HEK293T (cell line): ENCODE measurements around the gene CIZ1.

Experiments used
- CTCF ChIA-PET: fragments of 350-600 bp; formaldehyde crosslinking; extraction: SDS; loops from one replicate; lab custom pipeline; 2021; ENCODE audit warnings: antibody characterized with exemption, inconsistent platforms; lab: Yijun Ruan, JAX
- POLR2A ChIA-PET: fragments of 350-600 bp; formaldehyde crosslinking; extraction: SDS; loops from one replicate; lab custom pipeline; 2020; ENCODE audit warnings: antibody characterized with exemption, inconsistent platforms; lab: Yijun Ruan, JAX
- DNase-seq: peaks from one replicate; pipeline ENCODE4 v3.0.0; 2012; ENCODE audit warnings: mixed read lengths; ENCODE audit errors: extremely low spot score
- ARNT ChIP-seq: fragments of 450-650 bp; IDR thresholded peaks from 2 replicates; pipeline ENCODE4 v1.6.1; 2017; ENCODE audit warnings: mild to moderate bottlenecking
- BHLHE40 ChIP-seq: fragments of 450-650 bp; IDR thresholded peaks from 2 replicates; pipeline ENCODE4 v1.6.1; 2016; ENCODE audit warnings: mild to moderate bottlenecking, moderate library complexity, borderline replicate concordance
- CTBP1 ChIP-seq: fragments of 450-650 bp; IDR thresholded peaks from 2 replicates; pipeline ENCODE4 v1.6.1; 2016; ENCODE audit warnings: borderline replicate concordance
- ELF4 ChIP-seq: fragments of 450-650 bp; IDR thresholded peaks from 2 replicates; pipeline ENCODE4 v1.6.1; 2017; ENCODE audit warnings: antibody characterized with exemption
- FOXA1 ChIP-seq: fragments of 450-650 bp; IDR thresholded peaks from 2 replicates; pipeline ENCODE4 v1.6.1; 2016; ENCODE audit warnings: mild to moderate bottlenecking
- FOXK2 ChIP-seq: fragments of 450-650 bp; IDR thresholded peaks from 2 replicates; pipeline ENCODE4 v1.6.1; 2016; ENCODE audit warnings: mild to moderate bottlenecking
- FOXM1 ChIP-seq: fragments of 450-650 bp; IDR thresholded peaks from 2 replicates; pipeline ENCODE4 v1.6.1; 2017; ENCODE audit warnings: mild to moderate bottlenecking, borderline replicate concordance
- HDGF ChIP-seq: fragments of 450-650 bp; IDR thresholded peaks from 2 replicates; pipeline ENCODE4 v1.6.1; 2017; ENCODE audit warnings: antibody characterized with exemption, borderline replicate concordance
- L3MBTL2 ChIP-seq: fragments of 450-650 bp; conservative IDR thresholded peaks from 2 replicates; pipeline ENCODE4 v1.6.1; 2016; ENCODE audit warnings: mild to moderate bottlenecking
- LEF1 ChIP-seq: fragments of 450-650 bp; IDR thresholded peaks from 2 replicates; pipeline ENCODE4 v1.6.1; 2017; ENCODE audit warnings: mild to moderate bottlenecking, borderline replicate concordance
- NFRKB ChIP-seq: fragments of 450-650 bp; IDR thresholded peaks from 2 replicates; pipeline ENCODE4 v1.6.1; 2016; ENCODE audit warnings: mild to moderate bottlenecking, moderate library complexity
- SP1 ChIP-seq: fragments of 450-650 bp; IDR thresholded peaks from 2 replicates; pipeline ENCODE4 v1.6.1; 2017
- SUZ12 ChIP-seq: fragments of 450-650 bp; IDR thresholded peaks from 2 replicates; pipeline ENCODE4 v1.6.1; 2016; ENCODE audit warnings: mild to moderate bottlenecking
- TARDBP ChIP-seq: fragments of 450-650 bp; IDR thresholded peaks from 2 replicates; pipeline ENCODE4 v1.6.1; 2016
- ZNF384 ChIP-seq: fragments of 450-650 bp; IDR thresholded peaks from 2 replicates; pipeline ENCODE4 v1.6.1; 2016
- TF ChIP-seq, protein P1 (sequence below): fragments of 450-650 bp; IDR thresholded peaks from 2 replicates; pipeline ENCODE4 v1.6.1; 2016

Gene CIZ1

DNA sequence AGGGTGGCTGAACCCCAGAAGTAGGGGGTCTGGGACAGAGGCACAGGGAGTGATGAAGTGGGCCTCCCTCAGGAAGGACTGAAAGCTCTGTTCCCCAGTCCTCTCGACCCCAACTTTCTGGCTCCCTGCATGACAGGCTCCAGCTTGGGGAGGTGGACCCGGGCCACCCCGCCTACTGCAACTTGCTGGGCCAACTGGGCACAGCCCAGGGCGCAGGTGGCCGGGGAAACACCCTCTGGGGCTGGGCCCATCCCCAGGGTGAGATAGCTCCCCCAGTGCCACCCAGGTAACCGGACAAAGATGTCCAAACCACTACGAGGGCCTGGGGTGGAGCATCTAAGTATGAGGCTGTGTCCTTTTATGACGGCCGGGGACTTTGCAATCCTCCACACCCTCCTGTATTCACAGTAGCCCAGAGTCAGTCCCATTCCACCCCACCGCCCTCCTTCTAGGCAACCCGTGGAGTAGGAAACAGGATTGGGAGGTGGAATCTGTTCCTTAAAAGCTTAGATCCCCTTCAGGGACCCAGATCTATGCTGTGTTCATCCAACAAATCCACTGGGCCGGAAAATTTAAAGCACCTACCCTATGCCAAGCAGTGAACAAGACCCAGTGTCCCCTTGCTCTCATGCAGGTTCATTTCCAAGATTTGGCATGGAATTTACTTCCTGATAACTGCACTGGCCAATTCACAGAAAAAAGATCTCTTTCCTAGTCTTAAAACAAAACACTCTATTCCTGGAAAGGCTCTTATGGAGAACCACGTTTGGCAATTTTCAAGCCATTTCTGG is 31.7 kb upstream of the CIZ1 start:
- POLR2A ChIA-PET, result interaction anchor here (0.7 to 1.2 kb wide), 2 partner anchors 9 to 10 kb away, joined by 3 to 5 read pairs; no protein-coding TSS in a partner anchor
- no peak for DNase-seq
- no peak for TF ChIP-seq FOXA1
- no peak for TF ChIP-seq SUZ12
- no peak for TF ChIP-seq ZNF384
- no peak for TF ChIP-seq BHLHE40
- no peak for TF ChIP-seq ELF4
- no peak for TF ChIP-seq CTBP1
- CTCF ChIA-PET, result no interaction called here

DNA sequence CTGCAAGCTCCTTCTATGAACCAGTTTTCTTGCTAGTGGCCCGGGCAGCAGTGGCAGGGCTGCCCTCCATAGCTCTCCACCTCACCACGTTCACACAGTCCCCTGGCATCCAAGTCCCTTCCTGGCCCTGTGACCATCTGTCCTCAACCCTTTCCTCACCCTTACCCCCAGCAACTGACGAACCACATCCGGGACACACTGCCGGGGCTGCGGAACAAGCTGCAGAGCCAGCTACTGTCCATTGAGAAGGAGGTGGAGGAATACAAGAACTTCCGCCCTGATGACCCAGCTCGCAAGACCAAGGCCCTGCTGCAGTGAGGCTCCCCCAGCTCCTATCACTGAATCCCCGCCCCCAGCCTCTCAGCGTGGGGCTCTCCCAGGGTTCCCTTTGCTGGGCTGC is 30.7 kb upstream of the CIZ1 start:
- no peak for TF ChIP-seq FOXA1
- TF ChIP-seq L3MBTL2, result no peak
- no peak for TF ChIP-seq FOXK2
- no peak for TF ChIP-seq FOXM1
- no peak for TF ChIP-seq HDGF
- no peak for TF ChIP-seq CTBP1
- no peak for TF ChIP-seq SP1
- TF ChIP-seq, protein P1, sequence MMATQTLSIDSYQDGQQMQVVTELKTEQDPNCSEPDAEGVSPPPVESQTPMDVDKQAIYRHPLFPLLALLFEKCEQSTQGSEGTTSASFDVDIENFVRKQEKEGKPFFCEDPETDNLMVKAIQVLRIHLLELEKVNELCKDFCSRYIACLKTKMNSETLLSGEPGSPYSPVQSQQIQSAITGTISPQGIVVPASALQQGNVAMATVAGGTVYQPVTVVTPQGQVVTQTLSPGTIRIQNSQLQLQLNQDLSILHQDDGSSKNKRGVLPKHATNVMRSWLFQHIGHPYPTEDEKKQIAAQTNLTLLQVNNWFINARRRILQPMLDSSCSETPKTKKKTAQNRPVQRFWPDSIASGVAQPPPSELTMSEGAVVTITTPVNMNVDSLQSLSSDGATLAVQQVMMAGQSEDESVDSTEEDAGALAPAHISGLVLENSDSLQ, result no peak
- no peak for TF ChIP-seq LEF1
- no peak for TF ChIP-seq NFRKB
- no peak for TF ChIP-seq SUZ12
- no peak for TF ChIP-seq ELF4
- DNase-seq, result no peak
- POLR2A ChIA-PET, result interaction anchor here (0.7 to 1.2 kb wide), 2 partner anchors 8 to 11 kb away, joined by 3 to 5 read pairs; no protein-coding TSS in a partner anchor
- CTCF ChIA-PET, result no interaction called here

DNA sequence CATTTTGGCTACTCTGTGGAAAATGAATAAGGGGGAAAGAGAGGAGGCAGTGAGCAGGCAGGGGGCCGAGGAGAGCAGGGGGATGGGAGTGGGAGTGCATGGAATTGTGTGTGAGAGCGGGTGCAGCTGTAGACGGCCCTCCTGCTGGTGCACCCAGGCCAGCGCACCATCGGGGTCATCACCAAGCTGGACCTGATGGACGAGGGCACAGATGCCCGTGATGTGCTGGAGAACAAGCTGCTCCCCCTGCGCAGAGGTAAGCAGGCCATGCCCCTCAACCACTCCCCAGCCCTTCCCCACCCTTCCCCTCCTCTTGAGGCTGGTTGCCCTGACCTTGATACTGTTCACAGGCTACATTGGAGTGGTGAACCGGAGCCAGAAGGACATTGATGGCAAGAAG is 28.5 kb upstream of the CIZ1 start:
- DNase-seq, result no peak
- TF ChIP-seq, protein P1, result no peak
- TF ChIP-seq SUZ12, result no peak
- ChIA-PET CTCF (no interaction called here), POLR2A (no interaction called here)

DNA sequence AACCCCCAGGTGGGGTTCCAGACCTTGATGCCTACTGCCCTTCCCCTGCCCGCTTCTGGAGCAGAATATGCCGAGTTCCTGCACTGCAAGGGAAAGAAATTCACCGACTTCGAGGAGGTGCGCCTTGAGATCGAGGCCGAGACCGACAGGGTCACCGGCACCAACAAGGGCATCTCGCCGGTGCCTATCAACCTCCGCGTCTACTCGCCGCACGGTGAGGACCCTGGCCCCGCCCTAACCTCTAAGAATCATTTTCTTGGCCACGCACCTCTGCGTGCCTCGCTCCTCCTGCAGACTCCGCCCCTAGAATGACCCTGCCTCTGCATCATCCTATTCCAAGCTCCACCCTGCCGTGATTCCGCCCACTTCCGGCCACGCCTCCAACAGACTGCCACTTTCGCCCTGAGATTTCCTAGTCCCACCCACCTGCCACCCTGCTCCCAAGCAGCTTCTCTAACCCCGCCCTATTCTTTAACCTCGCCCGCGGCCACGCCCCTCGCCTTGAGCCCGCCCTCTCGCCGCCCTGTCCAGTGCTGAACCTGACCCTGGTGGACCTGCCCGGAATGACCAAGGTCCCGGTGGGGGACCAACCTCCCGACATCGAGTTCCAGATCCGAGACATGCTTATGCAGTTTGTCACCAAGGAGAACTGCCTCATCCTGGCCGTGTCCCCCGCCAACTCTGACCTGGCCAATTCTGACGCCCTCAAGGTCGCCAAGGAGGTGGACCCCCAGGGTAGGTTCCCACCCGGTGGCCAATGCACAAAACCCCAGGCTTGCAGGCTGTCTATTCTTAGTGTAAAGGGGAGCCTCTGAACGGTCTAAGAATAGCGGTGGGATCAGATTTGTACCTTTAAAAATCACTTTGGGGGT is 27.4 kb upstream of the CIZ1 start:
- no peak for TF ChIP-seq TARDBP
- TF ChIP-seq HDGF, result no peak
- no peak for TF ChIP-seq NFRKB
- TF ChIP-seq, protein P1, result no peak
- TF ChIP-seq FOXK2, result no peak
- no peak for TF ChIP-seq BHLHE40
- TF ChIP-seq FOXA1, result no peak
- no peak for TF ChIP-seq LEF1
- no peak for TF ChIP-seq SP1
- TF ChIP-seq ZNF384, result no peak
- TF ChIP-seq ELF4, result no peak
- no peak for TF ChIP-seq ARNT
- no peak for TF ChIP-seq CTBP1
- no peak for TF ChIP-seq L3MBTL2
- TF ChIP-seq FOXM1, result no peak
- TF ChIP-seq SUZ12, result no peak
- ChIA-PET CTCF (interaction anchor here (1.4 kb wide), 1 partner anchor 93 kb away, joined by 3 read pairs; no protein-coding TSS in a partner anchor), POLR2A (interaction anchor here (0.5 kb wide), 1 partner anchor 19 kb away, joined by 3 read pairs; no protein-coding TSS in a partner anchor)
- DNase-seq, result peak; percentile 98

DNA sequence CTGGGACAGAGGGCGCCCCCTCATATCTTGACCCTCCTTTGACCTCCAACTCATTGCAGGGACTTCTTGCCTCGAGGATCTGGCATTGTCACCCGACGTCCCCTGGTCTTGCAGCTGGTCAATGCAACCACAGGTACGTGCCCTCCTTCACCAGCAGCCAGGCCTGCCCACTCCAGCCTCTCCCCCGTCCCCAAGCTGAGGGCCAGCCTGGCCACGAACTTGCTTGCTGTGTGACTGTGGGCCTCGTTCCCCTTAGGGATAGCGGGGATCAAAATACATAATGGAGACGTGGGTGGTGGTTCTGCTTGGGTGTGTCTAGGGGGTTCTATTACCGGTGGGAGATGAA is 26.8 kb upstream of the CIZ1 start:
- POLR2A ChIA-PET, result interaction anchor here (0.5 to 1.8 kb wide), 3 partner anchors 11 to 58 kb away, joined by 3 to 8 read pairs (median 6); partner anchors contain the start of genes GOLGA2 and SWI5
- CTCF ChIA-PET, result interaction anchor here (1.4 kb wide), 1 partner anchor 92 kb away, joined by 3 read pairs; no protein-coding TSS in a partner anchor

More for the DNA sequence above, 26.8 kb upstream of the CIZ1 start:
- DNase-seq, result no peak
- no peak for TF ChIP-seq ZNF384
- no peak for TF ChIP-seq NFRKB
- no peak for TF ChIP-seq FOXA1
- no peak for TF ChIP-seq FOXM1
- no peak for TF ChIP-seq L3MBTL2
- TF ChIP-seq LEF1, result no peak
- TF ChIP-seq HDGF, result no peak
- no peak for TF ChIP-seq CTBP1
- no peak for TF ChIP-seq BHLHE40
